NCI-H1694 (cell line): ENCODE results near the gene TNFAIP3.

ENCODE experiments used
- DNase-seq: peaks from one replicate; lab custom pipeline; 2025; lab: John Stamatoyannopoulos, UW

Gene TNFAIP3

DNA sequence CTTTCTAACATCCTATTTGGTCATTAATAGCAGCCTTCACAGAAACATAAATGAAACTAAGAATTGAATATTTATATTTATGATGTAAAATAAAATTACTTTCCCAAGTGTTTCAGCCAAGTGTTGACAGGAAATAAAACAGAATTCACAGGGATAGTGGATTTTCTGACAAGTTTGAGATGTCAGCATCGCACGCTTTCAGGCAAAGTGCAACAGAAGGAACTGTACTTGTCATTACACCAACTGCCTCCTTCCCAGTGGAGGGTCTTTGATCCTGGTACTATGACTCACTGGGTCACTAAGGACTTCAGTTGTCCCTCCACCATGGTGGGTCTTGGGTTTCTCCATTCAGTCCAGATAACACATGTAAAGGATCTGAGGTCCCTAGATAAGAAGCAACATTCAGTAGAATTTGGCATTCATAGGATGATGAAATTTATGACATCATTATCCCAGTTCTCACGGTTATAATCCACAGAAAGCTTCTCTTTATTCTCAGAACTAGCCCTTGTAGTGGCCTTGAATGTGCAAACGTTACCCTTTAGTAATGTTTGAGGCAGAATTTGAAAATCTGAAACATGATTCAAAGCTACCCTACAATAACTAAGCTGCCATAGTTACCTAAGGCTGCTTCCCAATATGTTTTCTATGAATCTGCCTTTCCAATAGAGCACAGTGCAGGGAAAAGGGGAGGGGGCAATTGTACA is 3.8 kb upstream of the TNFAIP3 start:
- DNase-seq, result no peak

DNA sequence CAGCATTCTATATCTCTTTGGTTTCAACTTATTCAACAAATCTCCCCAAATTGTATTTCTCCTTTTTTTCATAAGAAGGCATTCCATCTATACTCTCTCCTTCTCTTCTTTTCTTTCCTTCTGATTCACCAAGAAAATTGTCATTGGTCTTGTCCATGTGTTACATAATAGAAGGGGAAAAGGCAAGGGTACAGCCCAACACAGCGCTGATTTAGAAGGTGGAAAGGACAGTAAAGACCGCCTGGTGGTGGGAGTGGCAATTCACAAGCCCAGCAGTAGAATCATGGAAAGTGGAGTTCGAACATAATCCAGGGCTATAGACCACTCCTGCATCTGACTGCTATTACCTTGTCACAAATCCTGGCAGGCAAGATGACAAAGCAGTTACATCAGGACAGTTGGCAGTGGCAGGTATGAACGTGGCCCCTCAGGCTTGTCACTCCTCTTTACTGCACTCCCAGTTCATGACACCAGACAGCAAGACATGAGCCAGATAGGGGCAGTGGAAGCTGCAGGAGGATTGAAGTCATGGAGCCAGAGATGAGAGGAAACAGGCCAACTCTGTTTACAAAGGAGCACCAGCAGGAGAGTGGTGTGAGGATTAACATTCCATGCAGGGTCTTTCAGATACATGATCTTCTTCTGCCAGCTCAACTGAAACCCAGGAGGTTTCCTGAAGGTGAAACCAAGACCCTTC is 2.1 kb upstream of the TNFAIP3 start:
- no peak for DNase-seq

DNA sequence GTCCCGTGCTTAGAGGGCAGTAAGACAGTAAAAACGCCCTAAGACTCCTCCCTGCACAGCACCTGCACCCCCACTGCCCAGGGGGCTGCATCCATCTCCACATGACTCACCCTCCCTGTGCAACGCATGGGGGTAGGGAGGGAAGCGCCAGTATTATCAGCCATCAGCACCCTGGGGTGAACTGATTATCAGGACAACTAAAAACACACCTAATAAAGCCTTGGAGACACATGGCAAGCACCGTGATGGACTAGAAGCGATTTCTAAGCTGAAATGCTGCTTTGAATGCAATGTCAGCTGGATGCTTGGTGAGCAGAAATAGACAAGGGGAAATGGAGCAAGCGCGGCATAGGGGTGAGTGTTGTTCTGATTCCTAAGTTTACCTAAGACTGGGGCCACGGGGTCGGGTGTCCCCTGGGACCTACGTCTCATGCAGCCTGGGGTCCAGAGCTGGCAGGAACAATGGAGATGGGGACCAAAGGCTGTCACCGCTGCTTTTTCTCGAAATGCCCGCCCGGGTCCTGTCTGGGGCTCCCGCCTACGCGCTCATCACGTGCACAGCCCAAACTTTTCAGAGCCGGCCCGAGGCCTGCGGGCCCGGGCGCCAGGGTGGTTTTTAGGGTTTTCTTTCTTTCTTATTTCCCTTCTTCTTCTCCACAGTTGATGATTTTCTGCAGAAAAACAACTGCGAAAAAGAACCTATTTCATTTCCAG is 702 bp upstream of the TNFAIP3 start:
- DNase-seq, result no peak

DNA sequence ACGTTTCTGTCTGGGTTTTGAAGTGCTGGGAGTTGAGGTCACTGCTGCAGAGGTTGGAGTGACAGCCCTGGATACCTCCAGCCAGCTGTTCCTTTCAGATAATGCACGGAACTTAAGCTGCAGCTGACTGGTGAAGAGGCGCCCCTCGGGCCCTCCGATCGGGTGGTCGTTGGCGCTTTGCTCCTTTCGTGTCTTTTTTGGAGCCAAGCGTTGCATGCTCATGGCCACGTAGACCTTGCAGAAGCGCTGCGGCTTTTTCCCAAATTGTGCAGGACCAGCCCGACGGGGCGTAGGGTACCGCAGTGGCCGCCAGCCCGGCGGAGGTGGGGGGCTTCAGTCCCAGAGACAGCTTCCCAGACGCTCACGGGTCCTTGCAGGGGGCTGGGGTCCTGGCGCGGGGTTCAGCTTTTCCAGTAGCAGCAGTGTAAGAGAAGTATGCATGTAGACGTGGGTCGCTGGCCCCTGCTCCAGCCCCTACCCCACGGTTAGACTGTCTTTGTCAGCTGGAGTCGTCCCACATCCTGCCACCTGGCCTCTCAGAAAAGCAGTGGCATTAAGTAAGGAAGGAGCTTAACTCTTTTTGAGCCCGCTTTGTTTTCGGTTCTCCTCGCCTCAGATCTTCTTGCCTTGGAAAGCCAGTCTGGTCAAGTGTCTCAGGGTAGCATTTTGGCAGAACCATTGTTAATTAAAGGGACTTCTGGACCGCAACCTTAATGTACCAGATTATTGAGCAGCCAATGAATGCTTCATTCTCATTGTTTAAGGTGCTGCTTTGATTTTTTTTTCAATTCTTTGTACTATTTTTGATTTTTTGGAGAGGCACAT is 838 bp downstream of the TNFAIP3 start:
- no peak for DNase-seq

- DNase-seq, result no peak
These were observed 1.9 kb downstream of the TNFAIP3 start for GRCh38 chr6:137868721-137869548.

GRCh38 chr6:137869549-137870307 is 2.7 kb downstream of the TNFAIP3 start:
- no peak for DNase-seq

- DNase-seq, result no peak
These were observed 3.2 kb downstream of the TNFAIP3 start for GRCh38 chr6:137870308-137870644.

- DNase-seq, result no peak
These were observed 3.7 kb downstream of the TNFAIP3 start for GRCh38 chr6:137870744-137871247.

GRCh38 chr6:137871291-137871690 is 4.2 kb downstream of the TNFAIP3 start:
- DNase-seq, result no peak

DNA sequence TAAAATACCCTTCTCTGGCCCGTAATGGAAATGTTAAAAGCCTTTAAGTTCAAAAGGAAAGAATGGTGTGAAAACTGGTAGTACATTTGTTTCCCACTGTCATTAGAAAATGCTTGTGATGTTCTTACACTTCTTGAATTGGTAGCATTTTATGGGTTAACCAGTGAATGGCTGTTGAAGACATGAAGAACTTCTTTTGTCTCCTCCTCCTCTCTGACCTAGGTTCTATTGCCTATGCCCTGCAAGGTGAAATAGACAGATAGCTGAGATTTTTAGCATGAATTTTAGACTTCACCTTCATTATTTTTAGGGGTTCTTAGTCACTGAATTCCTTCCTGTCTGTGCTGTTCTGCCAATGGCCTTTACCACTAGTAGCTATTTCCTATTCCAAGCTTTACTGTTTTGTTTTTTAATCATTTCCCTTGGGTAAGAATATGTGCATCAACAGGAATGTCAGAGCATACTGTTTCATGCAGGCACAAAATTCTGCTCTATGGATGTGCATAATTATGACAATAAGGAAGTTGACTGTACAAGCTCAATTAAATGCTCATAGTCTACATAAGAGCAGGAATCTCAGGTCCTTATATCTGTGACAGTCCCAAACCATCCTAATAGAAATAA is 4.9 kb downstream of the TNFAIP3 start:
- DNase-seq, result no peak

DNA sequence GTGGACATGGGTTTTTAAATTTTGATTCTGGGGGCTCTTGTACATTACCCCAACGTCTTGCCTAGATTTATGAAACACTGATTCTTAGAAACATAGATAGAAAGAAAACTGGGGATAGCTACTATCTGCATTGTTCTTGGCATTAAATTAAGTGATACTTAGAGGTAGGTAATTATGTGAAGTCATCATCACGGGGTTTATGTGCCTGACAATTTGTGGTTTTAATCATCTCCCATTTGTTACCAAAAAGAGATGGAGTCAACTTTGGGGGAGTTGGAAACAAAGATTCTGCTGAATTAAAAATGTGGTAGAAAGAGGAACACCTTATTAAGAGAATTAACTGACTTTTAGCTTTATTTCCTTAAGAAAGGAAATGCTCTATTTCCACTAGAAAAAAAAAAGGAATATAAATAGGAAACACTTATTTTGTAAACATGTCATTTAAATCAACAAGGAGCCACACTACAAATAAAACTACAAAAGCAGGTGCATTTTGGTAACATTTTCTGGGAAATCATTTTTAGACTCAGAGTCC is 5.6 kb downstream of the TNFAIP3 start:
- DNase-seq, result no peak

GRCh38 chr6:137873273-137873762 is 6.3 kb downstream of the TNFAIP3 start:
- no peak for DNase-seq

GRCh38 chr6:137874204-137875057 is 7.4 kb downstream of the TNFAIP3 start:
- no peak for DNase-seq

- no peak for DNase-seq
These were observed 8.0 kb downstream of the TNFAIP3 start for GRCh38 chr6:137875058-137875520.

DNA sequence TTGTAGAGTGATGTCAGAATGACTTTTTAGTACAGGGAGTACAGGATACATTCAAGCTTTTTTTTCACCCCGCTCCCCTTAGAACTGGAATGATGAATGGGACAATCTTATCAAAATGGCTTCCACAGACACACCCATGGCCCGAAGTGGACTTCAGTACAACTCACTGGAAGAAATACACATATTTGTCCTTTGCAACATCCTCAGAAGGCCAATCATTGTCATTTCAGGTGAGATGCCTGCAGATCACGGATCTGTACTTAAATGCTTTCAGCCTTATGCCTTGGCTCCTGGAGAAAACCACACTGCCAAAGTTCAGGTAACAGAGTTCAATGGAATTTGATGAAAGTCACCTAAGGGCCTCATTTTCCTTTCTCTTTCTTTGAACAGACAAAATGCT is 8.5 kb downstream of the TNFAIP3 start:
- DNase-seq, result no peak

DNA sequence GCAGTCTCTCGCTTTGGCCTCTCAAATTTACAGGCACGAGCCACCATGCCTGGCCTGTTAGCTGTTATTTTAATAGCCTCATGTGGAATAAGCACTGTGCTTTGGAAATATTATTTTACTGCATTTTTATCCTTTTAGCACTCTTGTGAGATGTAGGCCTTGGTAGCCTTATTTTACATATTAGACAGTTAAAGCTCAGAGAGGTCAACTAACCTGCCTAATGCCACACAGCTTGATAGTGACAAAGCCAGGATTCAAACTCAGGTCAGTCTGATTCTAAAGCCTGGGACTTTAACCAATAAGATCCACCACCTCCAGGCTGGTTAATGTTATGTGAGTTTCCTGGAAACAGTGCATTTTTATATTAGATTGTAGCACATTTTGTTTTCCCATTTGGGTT is 9.5 kb downstream of the TNFAIP3 start:
- DNase-seq, result no peak

- no peak for DNase-seq
These were observed 10.1 kb downstream of the TNFAIP3 start for GRCh38 chr6:137877113-137877512.

- DNase-seq, result no peak
These were observed 10.5 kb downstream of the TNFAIP3 start for GRCh38 chr6:137877606-137878005.
